OCI-LY7 (cell line): ENCODE measurements around the gene SMURF2.

Experiments
- EZH2phosphoT487 ChIP-seq: fragments of 200-600 bp; sonication (generic); IDR thresholded peaks from 2 replicates; pipeline ENCODE4 v1.6.1; 2018; ENCODE audit warnings: low read depth, borderline replicate concordance, mild to moderate bottlenecking, mixed run types, antibody characterized with exemption, low read length, moderate library complexity, mixed read lengths
- TF ChIP-seq, protein P1 (sequence below): fragments of 200-600 bp; sonication (generic); conservative IDR thresholded peaks from 2 replicates; pipeline ENCODE4 v1.5.1; 2014; ENCODE audit warnings: mild to moderate bottlenecking, antibody characterized with exemption, low read length, moderate library complexity, mixed read lengths

DNA sequence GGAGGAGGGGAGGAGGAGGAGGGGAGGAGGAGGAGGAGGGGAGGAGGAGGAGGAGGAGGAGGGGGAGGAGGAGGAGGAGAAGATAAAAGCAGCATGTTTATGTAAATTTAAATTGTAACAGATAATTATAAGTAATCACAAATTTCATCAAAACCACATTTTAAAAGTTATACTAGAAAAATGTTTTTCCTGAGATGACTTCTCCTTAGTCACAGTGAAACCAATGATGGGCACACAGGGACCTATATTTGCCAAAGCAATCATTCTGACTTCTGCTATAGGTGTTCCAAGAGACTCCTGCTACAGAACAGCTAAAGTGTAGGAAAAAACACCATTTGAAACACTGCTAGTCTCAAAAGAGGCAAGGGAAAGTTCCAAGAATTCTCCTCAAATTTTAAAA is 88.9 kb downstream of the SMURF2 start:
- TF ChIP-seq, protein P1, sequence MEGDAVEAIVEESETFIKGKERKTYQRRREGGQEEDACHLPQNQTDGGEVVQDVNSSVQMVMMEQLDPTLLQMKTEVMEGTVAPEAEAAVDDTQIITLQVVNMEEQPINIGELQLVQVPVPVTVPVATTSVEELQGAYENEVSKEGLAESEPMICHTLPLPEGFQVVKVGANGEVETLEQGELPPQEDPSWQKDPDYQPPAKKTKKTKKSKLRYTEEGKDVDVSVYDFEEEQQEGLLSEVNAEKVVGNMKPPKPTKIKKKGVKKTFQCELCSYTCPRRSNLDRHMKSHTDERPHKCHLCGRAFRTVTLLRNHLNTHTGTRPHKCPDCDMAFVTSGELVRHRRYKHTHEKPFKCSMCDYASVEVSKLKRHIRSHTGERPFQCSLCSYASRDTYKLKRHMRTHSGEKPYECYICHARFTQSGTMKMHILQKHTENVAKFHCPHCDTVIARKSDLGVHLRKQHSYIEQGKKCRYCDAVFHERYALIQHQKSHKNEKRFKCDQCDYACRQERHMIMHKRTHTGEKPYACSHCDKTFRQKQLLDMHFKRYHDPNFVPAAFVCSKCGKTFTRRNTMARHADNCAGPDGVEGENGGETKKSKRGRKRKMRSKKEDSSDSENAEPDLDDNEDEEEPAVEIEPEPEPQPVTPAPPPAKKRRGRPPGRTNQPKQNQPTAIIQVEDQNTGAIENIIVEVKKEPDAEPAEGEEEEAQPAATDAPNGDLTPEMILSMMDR = no peak
- no peak for TF ChIP-seq EZH2phosphoT487
